ENCODE results near the gene ATXN1.

Gene ATXN1

DNA sequence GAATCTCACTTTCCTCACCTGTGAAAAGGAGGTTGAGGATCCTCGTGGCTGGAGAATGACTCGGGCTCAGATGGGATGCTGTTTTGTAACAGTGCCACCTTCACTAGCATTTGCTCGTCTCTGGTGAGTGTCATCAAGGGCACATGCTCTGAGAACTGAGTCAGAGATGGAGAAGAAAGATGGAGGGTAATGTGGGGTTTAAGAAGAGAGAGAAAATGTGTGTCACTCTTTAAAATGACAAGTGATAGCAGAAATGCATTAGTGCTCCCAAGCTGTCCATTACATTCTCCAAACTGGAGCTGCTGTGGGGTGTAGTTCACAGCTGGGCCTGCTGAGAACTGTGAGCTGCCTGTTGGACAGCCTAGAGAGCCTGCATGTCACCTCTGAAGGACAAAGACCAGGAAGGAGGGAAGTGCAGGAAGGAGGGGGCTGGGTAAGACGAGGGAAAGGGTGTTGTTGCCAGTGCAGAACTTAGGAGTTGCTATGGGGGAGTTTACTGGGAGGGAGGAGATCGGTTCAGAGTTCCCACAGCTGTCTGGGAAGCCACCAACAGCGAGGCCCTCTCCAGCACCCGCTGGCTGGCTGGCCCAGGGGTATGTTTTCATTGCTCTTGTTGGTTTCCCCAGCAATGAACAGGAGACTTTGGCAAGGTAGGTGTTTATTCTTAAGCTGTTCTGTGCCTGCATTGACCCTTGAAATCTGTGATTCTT, 503.1 kb downstream of the ATXN1 start (continued):
- TF ChIP-seq ZNF394 (tag by site-specific recombination; IDR thresholded peaks at IDR 0.05; ENCODE audit: borderline replicate concordance): no peak
- TF ChIP-seq YY2 (tag by site-specific recombination; IDR thresholded peaks at IDR 0.05): no peak
- TF ChIP-seq, protein P1, sequence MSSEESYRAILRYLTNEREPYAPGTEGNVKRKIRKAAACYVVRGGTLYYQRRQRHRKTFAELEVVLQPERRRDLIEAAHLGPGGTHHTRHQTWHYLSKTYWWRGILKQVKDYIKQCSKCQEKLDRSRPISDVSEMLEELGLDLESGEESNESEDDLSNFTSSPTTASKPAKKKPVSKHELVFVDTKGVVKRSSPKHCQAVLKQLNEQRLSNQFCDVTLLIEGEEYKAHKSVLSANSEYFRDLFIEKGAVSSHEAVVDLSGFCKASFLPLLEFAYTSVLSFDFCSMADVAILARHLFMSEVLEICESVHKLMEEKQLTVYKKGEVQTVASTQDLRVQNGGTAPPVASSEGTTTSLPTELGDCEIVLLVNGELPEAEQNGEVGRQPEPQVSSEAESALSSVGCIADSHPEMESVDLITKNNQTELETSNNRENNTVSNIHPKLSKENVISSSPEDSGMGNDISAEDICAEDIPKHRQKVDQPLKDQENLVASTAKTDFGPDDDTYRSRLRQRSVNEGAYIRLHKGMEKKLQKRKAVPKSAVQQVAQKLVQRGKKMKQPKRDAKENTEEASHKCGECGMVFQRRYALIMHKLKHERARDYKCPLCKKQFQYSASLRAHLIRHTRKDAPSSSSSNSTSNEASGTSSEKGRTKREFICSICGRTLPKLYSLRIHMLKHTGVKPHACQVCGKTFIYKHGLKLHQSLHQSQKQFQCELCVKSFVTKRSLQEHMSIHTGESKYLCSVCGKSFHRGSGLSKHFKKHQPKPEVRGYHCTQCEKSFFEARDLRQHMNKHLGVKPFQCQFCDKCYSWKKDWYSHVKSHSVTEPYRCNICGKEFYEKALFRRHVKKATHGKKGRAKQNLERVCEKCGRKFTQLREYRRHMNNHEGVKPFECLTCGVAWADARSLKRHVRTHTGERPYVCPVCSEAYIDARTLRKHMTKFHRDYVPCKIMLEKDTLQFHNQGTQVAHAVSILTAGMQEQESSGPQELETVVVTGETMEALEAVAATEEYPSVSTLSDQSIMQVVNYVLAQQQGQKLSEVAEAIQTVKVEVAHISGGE (tag by site-specific recombination; conservative IDR thresholded peaks at IDR 0.05; ENCODE audit: low read depth): no peak

GRCh38 chr6:16256781-16257180, 504.5 kb downstream of the ATXN1 start:
- peaks cover 2% of the 10 kb centered on the region; the same call in 1 of the 2 replicates for H3K4me1 ChIP-seq (ENCODE audit: control insufficient read depth, insufficient read depth, low read length)
- CTCF ChIA-PET: interaction anchor here (0.5 to 0.9 kb wide), 3 partner anchors 14 to 829 kb away, joined by 3 to 6 read pairs (median 4); no protein-coding TSS in a partner anchor
- no peak overlapping the region for H3K27ac ChIP-seq (ENCODE audit: extremely low read depth, low read depth, low read length)
- peaks cover 0 to 15% of the 10 kb centered on the region in 2 experiments; a peak in 1 of 3 replicates for H3K36me3 ChIP-seq (ENCODE audit: control insufficient read depth in 2 of 2, insufficient read depth in 1 of 2, low read length in 2 of 2)
- H3K9me3 ChIP-seq (ENCODE audit: control insufficient read depth, insufficient read depth, low read depth, low read length): no peaks in the 10 kb centered on the region
- TF ChIP-seq ZNF747 (tag by site-specific recombination; IDR thresholded peaks at IDR 0.05) (no peak), GLI4 (tag by site-specific recombination; IDR thresholded peaks at IDR 0.05) (no peak), ZNF274 (IDR thresholded peaks at IDR 0.05; ENCODE audit: low read length) (no peak), ZNF274 (tag by site-specific recombination; IDR thresholded peaks at IDR 0.05; ENCODE audit: borderline replicate concordance) (no peak), ZNF837 (tag by site-specific recombination; IDR thresholded peaks at IDR 0.05) (no peak), ZNF677 (tag by site-specific recombination; IDR thresholded peaks at IDR 0.05) (no peak), ZSCAN18 (tag by site-specific recombination; IDR thresholded peaks at IDR 0.05) (no peak), ZNF398 (tag by site-specific recombination; IDR thresholded peaks at IDR 0.05) (no peak), ZNF350 (tag by site-specific recombination; IDR thresholded peaks at IDR 0.05) (no peak), PATZ1 (tag by site-specific recombination; IDR thresholded peaks at IDR 0.05) (no peak), ZBTB8A (tag by site-specific recombination; IDR thresholded peaks at IDR 0.05) (no peak), ZNF585B (tag by site-specific recombination; IDR thresholded peaks at IDR 0.05) (no peak), ZNF302 (tag by site-specific recombination; IDR thresholded peaks at IDR 0.05; ENCODE audit: low read depth) (no peak), ZNF777 (tag by site-specific recombination; IDR thresholded peaks at IDR 0.05; ENCODE audit: borderline replicate concordance) (no peak), ZNF404 (tag by site-specific recombination; IDR thresholded peaks at IDR 0.05) (no peak)
- TF ChIP-seq, protein P2, sequence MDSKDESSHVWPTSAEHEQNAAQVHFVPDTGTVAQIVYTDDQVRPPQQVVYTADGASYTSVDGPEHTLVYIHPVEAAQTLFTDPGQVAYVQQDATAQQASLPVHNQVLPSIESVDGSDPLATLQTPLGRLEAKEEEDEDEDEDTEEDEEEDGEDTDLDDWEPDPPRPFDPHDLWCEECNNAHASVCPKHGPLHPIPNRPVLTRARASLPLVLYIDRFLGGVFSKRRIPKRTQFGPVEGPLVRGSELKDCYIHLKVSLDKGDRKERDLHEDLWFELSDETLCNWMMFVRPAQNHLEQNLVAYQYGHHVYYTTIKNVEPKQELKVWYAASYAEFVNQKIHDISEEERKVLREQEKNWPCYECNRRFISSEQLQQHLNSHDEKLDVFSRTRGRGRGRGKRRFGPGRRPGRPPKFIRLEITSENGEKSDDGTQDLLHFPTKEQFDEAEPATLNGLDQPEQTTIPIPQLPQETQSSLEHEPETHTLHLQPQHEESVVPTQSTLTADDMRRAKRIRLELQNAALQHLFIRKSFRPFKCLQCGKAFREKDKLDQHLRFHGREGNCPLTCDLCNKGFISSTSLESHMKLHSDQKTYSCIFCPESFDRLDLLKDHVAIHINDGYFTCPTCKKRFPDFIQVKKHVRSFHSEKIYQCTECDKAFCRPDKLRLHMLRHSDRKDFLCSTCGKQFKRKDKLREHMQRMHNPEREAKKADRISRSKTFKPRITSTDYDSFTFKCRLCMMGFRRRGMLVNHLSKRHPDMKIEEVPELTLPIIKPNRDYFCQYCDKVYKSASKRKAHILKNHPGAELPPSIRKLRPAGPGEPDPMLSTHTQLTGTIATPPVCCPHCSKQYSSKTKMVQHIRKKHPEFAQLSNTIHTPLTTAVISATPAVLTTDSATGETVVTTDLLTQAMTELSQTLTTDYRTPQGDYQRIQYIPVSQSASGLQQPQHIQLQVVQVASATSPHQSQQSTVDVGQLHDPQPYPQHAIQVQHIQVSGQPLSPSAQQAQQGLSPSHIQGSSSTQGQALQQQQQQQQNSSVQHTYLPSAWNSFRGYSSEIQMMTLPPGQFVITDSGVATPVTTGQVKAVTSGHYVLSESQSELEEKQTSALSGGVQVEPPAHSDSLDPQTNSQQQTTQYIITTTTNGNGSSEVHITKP (tag by site-specific recombination; IDR thresholded peaks at IDR 0.05): no peak
- TF ChIP-seq, protein P3, sequence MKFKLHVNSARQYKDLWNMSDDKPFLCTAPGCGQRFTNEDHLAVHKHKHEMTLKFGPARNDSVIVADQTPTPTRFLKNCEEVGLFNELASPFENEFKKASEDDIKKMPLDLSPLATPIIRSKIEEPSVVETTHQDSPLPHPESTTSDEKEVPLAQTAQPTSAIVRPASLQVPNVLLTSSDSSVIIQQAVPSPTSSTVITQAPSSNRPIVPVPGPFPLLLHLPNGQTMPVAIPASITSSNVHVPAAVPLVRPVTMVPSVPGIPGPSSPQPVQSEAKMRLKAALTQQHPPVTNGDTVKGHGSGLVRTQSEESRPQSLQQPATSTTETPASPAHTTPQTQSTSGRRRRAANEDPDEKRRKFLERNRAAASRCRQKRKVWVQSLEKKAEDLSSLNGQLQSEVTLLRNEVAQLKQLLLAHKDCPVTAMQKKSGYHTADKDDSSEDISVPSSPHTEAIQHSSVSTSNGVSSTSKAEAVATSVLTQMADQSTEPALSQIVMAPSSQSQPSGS (tag by site-specific recombination; IDR thresholded peaks at IDR 0.05; ENCODE audit: low read depth): no peak
- POLR2A ChIA-PET: interaction anchor here (0.9 to 1.2 kb wide), 2 partner anchors 20 to 1966 kb away, joined by 3 to 4 read pairs; no protein-coding TSS in a partner anchor
- H3K4me3 ChIP-seq (ENCODE audit: low read depth, low read length): no peak overlapping the region
